ENCODE measurements around the gene FBXL17. TPM values are rescaled to one million over a fixed set of nuclear protein-coding genes. Genes with fewer than 3 reads are reported as not detected.

FBXL17 gene
- total RNA-seq, 1 donor from 2014 or later, result 22.4 TPM

- Histone ChIP-seq H3K9me3 (ENCODE audit: control insufficient read depth in 3 of 3, low read length in 3 of 3) (peaks cover 0 to 2% (median 0%) of the 10 kb centered on the region in 3 donors), H3K4me3 (ENCODE audit: low read length in 3 of 3) (no peak overlapping the region), H3K27ac (ENCODE audit: low read depth, low read length) (no peak overlapping the region), H3K27me3 (ENCODE audit: control insufficient read depth in 3 of 3, insufficient read depth in 3 of 3, low read length in 3 of 3) (peaks cover 0 to 3% (median 0%) of the 10 kb centered on the region in 3 donors), H3K9ac (ENCODE audit: low read depth in 1 of 3, low read length in 3 of 3) (no peak overlapping the region), H3K36me3 (ENCODE audit: control insufficient read depth in 3 of 3, insufficient read depth in 3 of 3, low read length in 3 of 3) (no peaks in the 10 kb centered on the region), H3K4me1 (ENCODE audit: control insufficient read depth in 3 of 3, insufficient read depth in 3 of 3, low read length in 3 of 3) (no peaks in the 10 kb centered on the region)
Observed at GRCh38 chr5:107840592-107840991, 541.3 kb downstream of the FBXL17 start.

- Histone ChIP-seq H3K36me3 (ENCODE audit: control insufficient read depth in 3 of 3, insufficient read depth in 3 of 3, low read length in 3 of 3) (no peaks in the 10 kb centered on the region), H3K9me3 (ENCODE audit: control insufficient read depth in 3 of 3, low read length in 3 of 3) (peaks cover 0 to 2% (median 0%) of the 10 kb centered on the region in 3 donors), H3K4me3 (ENCODE audit: low read length in 3 of 3) (no peak overlapping the region), H3K27me3 (ENCODE audit: control insufficient read depth in 3 of 3, insufficient read depth in 3 of 3, low read length in 3 of 3) (peaks cover 0 to 3% (median 0%) of the 10 kb centered on the region in 3 donors), H3K27ac (ENCODE audit: low read depth, low read length) (no peak overlapping the region), H3K4me1 (ENCODE audit: control insufficient read depth in 3 of 3, insufficient read depth in 3 of 3, low read length in 3 of 3) (no peaks in the 10 kb centered on the region), H3K9ac (ENCODE audit: low read depth in 1 of 3, low read length in 3 of 3) (no peak overlapping the region)
Observed at GRCh38 chr5:107840161-107840560, 541.7 kb downstream of the FBXL17 start.

DNA sequence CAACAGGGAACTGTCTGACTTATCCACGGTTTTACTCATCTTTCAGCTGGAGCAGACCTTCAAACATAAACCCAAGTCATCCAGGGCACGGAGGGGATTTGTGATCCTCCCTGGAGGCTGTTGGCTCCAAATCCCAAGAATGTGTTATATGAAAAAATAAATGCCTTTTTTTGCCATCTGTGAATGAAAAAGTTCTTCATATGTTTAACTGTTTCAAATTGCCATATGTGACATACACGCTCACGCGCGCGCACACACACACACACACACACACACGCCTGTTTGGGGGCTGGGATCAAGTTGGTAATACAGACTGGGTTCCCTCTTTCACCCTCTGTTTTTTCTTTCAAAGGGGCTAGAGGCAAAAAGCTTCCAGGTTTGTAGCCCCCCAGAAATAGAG is 546.8 kb downstream of the FBXL17 start:
- Histone ChIP-seq H3K27ac (ENCODE audit: low read depth, low read length) (no peak overlapping the region), H3K4me1 (ENCODE audit: control insufficient read depth in 3 of 3, insufficient read depth in 3 of 3, low read length in 3 of 3) (no peaks in the 10 kb centered on the region), H3K4me3 (ENCODE audit: low read length in 3 of 3) (no peak overlapping the region), H3K9ac (ENCODE audit: low read depth in 1 of 3, low read length in 3 of 3) (no peak overlapping the region), H3K9me3 (ENCODE audit: control insufficient read depth in 3 of 3, low read length in 3 of 3) (peaks cover 0 to 2% (median 2%) of the 10 kb centered on the region in 3 donors), H3K27me3 (ENCODE audit: control insufficient read depth in 3 of 3, insufficient read depth in 3 of 3, low read length in 3 of 3) (no peaks in the 10 kb centered on the region), H3K36me3 (ENCODE audit: control insufficient read depth in 3 of 3, insufficient read depth in 3 of 3, low read length in 3 of 3) (no peaks in the 10 kb centered on the region)

DNA sequence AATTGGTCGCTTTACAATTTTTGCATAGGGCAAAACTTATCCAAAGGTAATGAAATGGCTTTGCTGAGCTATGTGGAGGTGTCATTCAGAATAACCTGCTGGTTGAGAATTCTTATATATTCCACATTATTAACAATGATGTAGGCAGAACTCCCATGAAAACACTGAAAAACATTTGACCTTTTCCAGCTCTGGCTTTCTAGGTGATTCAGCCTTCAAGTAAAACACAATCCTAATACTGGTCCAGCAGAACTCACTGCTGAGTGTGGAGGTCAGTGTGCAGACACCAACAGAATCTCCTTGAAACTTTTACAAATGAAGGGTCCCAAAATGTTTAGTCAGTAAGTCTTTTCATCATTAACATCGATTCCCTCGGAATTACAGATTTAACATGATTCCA is 549.2 kb downstream of the FBXL17 start:
- H3K27ac ChIP-seq (ENCODE audit: low read depth, low read length), result no peak overlapping the region
- no peak overlapping the region for H3K9ac ChIP-seq (ENCODE audit: low read depth in 1 of 3, low read length in 3 of 3)
- H3K4me3 ChIP-seq (ENCODE audit: low read length in 3 of 3), result no peak overlapping the region

DNA sequence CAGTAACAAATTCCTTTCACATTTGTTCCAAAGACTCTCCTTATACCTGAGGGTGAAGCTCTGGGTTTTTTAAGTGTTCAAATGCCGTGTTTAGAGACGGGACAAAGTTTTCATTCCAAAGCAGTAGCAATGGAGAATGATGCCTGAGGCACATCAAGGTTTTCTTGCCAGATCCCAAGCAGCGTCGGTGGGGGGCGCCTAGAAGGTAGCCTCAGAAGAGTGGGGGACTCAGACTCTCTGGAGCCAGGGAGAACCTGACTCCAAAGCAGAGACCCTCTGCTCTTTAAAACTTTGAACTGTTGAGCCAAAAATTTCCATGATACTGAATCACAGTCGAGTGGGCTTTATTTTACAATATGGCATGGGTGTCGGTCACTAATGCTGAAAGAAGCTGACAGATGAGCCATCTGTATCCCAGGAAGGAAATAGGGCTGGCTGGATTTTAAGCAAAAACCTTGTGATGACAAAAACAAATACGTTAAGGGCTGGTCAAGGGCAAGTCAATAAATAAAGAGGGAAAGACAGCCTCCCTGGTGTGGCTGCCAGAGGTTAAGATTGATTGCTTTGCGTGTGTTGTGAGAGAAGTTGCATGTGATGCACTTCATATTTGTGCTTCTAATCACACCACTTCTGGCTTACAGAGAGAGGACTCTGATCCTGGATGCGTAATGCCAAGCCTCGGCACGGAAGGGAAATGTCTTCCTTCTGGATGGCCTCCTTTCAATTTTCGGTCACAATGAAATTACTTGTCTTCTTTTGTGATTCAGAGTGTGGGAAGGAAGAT is 550.1 kb downstream of the FBXL17 start:
- Histone ChIP-seq H3K4me1 (ENCODE audit: control insufficient read depth in 3 of 3, insufficient read depth in 3 of 3, low read length in 3 of 3) (no peaks in the 10 kb centered on the region), H3K27ac (ENCODE audit: low read depth, low read length) (no peak overlapping the region), H3K4me3 (ENCODE audit: low read length in 3 of 3) (no peak overlapping the region), H3K27me3 (ENCODE audit: control insufficient read depth in 3 of 3, insufficient read depth in 3 of 3, low read length in 3 of 3) (no peaks in the 10 kb centered on the region), H3K36me3 (ENCODE audit: control insufficient read depth in 3 of 3, insufficient read depth in 3 of 3, low read length in 3 of 3) (no peaks in the 10 kb centered on the region), H3K9me3 (ENCODE audit: control insufficient read depth in 3 of 3, low read length in 3 of 3) (peaks cover 0 to 2% (median 0%) of the 10 kb centered on the region in 3 donors), H3K9ac (ENCODE audit: low read depth in 1 of 3, low read length in 3 of 3) (no peak overlapping the region)

More for the DNA sequence above, 549.2 kb downstream of the FBXL17 start:
- Histone ChIP-seq H3K36me3 (ENCODE audit: control insufficient read depth in 3 of 3, insufficient read depth in 3 of 3, low read length in 3 of 3) (no peaks in the 10 kb centered on the region), H3K4me1 (ENCODE audit: control insufficient read depth in 3 of 3, insufficient read depth in 3 of 3, low read length in 3 of 3) (no peaks in the 10 kb centered on the region), H3K27me3 (ENCODE audit: control insufficient read depth in 3 of 3, insufficient read depth in 3 of 3, low read length in 3 of 3) (no peaks in the 10 kb centered on the region), H3K9me3 (ENCODE audit: control insufficient read depth in 3 of 3, low read length in 3 of 3) (peaks cover 0 to 2% (median 2%) of the 10 kb centered on the region in 3 donors)

GRCh38 chr5:107830750-107831149 is 551.1 kb downstream of the FBXL17 start:
- Histone ChIP-seq H3K9me3 (ENCODE audit: control insufficient read depth in 3 of 3, low read length in 3 of 3) (peaks cover 0 to 2% (median 0%) of the 10 kb centered on the region in 3 donors), H3K36me3 (ENCODE audit: control insufficient read depth in 3 of 3, insufficient read depth in 3 of 3, low read length in 3 of 3) (no peaks in the 10 kb centered on the region), H3K9ac (ENCODE audit: low read depth in 1 of 3, low read length in 3 of 3) (no peak overlapping the region), H3K4me1 (ENCODE audit: control insufficient read depth in 3 of 3, insufficient read depth in 3 of 3, low read length in 3 of 3) (no peaks in the 10 kb centered on the region), H3K27ac (ENCODE audit: low read depth, low read length) (no peak overlapping the region), H3K4me3 (ENCODE audit: low read length in 3 of 3) (no peak overlapping the region), H3K27me3 (ENCODE audit: control insufficient read depth in 3 of 3, insufficient read depth in 3 of 3, low read length in 3 of 3) (no peaks in the 10 kb centered on the region)

- Histone ChIP-seq H3K9ac (ENCODE audit: low read depth in 1 of 3, low read length in 3 of 3) (no peak overlapping the region), H3K27me3 (ENCODE audit: control insufficient read depth in 3 of 3, insufficient read depth in 3 of 3, low read length in 3 of 3) (no peaks in the 10 kb centered on the region), H3K36me3 (ENCODE audit: control insufficient read depth in 3 of 3, insufficient read depth in 3 of 3, low read length in 3 of 3) (no peaks in the 10 kb centered on the region), H3K9me3 (ENCODE audit: control insufficient read depth in 3 of 3, low read length in 3 of 3) (peaks cover 0 to 2% (median 0%) of the 10 kb centered on the region in 3 donors), H3K4me1 (ENCODE audit: control insufficient read depth in 3 of 3, insufficient read depth in 3 of 3, low read length in 3 of 3) (no peaks in the 10 kb centered on the region), H3K4me3 (ENCODE audit: low read length in 3 of 3) (no peak overlapping the region), H3K27ac (ENCODE audit: low read depth, low read length) (no peak overlapping the region)
Observed at GRCh38 chr5:107826311-107827000, 555.4 kb downstream of the FBXL17 start.

DNA sequence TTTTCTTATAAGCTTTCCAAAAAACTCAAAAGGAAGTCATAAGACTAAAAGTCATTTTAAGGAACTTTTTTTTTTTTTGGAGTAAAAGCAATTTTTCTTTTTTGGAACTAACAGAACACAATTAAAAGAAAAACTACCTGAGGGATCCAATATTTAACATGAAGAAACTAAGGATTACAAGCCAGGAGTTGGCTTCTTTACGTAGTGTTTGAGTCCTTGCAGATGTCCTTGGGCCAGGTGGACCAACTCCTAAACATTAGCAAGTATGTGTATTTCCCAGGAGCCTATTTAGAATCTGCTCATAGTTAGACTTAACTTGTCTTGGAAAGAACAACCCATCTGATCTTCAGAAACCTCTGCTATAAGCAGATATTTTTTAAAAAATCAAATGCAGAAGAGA is 557.1 kb downstream of the FBXL17 start:
- H3K36me3 ChIP-seq (ENCODE audit: control insufficient read depth in 3 of 3, insufficient read depth in 3 of 3, low read length in 3 of 3), result no peaks in the 10 kb centered on the region
- H3K4me3 ChIP-seq (ENCODE audit: low read length in 3 of 3), result no peak overlapping the region
- H3K27me3 ChIP-seq (ENCODE audit: control insufficient read depth in 3 of 3, insufficient read depth in 3 of 3, low read length in 3 of 3), result no peaks in the 10 kb centered on the region
- no peak overlapping the region for H3K9ac ChIP-seq (ENCODE audit: low read depth in 1 of 3, low read length in 3 of 3)
- H3K9me3 ChIP-seq (ENCODE audit: control insufficient read depth in 3 of 3, low read length in 3 of 3), result no peaks in the 10 kb centered on the region
- H3K4me1 ChIP-seq (ENCODE audit: control insufficient read depth in 3 of 3, insufficient read depth in 3 of 3, low read length in 3 of 3), result no peaks in the 10 kb centered on the region
- no peak overlapping the region for H3K27ac ChIP-seq (ENCODE audit: low read depth, low read length)

- Histone ChIP-seq H3K36me3 (ENCODE audit: control insufficient read depth in 3 of 3, insufficient read depth in 3 of 3, low read length in 3 of 3) (no peaks in the 10 kb centered on the region), H3K9ac (ENCODE audit: low read depth in 1 of 3, low read length in 3 of 3) (no peak overlapping the region), H3K4me3 (ENCODE audit: low read length in 3 of 3) (no peak overlapping the region), H3K9me3 (ENCODE audit: control insufficient read depth in 3 of 3, low read length in 3 of 3) (no peaks in the 10 kb centered on the region), H3K27ac (ENCODE audit: low read depth, low read length) (no peak overlapping the region), H3K27me3 (ENCODE audit: control insufficient read depth in 3 of 3, insufficient read depth in 3 of 3, low read length in 3 of 3) (no peaks in the 10 kb centered on the region), H3K4me1 (ENCODE audit: control insufficient read depth in 3 of 3, insufficient read depth in 3 of 3, low read length in 3 of 3) (no peaks in the 10 kb centered on the region)
Observed at GRCh38 chr5:107821288-107821687, 560.6 kb downstream of the FBXL17 start.

GRCh38 chr5:107820429-107820828 is 561.5 kb downstream of the FBXL17 start:
- no peaks in the 10 kb centered on the region for H3K27me3 ChIP-seq (ENCODE audit: control insufficient read depth in 3 of 3, insufficient read depth in 3 of 3, low read length in 3 of 3)
- H3K9ac ChIP-seq (ENCODE audit: low read depth in 1 of 3, low read length in 3 of 3), result no peak overlapping the region
- no peak overlapping the region for H3K4me3 ChIP-seq (ENCODE audit: low read length in 3 of 3)
- H3K36me3 ChIP-seq (ENCODE audit: control insufficient read depth in 3 of 3, insufficient read depth in 3 of 3, low read length in 3 of 3), result no peaks in the 10 kb centered on the region
- H3K27ac ChIP-seq (ENCODE audit: low read depth, low read length), result no peak overlapping the region
- no peaks in the 10 kb centered on the region for H3K9me3 ChIP-seq (ENCODE audit: control insufficient read depth in 3 of 3, low read length in 3 of 3)
- no peaks in the 10 kb centered on the region for H3K4me1 ChIP-seq (ENCODE audit: control insufficient read depth in 3 of 3, insufficient read depth in 3 of 3, low read length in 3 of 3)
